ENCODE data around the gene RPA1.

Gene RPA1

GRCh38 chr17:1931844-1932579, 102.2 kb downstream of the RPA1 start:
- Histone ChIP-seq H3K79me1 (ENCODE audit: low read length) (no peaks in the 10 kb centered on the region), H3K18ac (ENCODE audit: low read length) (no peak overlapping the region), H2BK120ac (ENCODE audit: low read depth, low read length) (no peak overlapping the region), H2AK5ac (ENCODE audit: low read length) (no peak overlapping the region), H3K56ac (ENCODE audit: low read length) (peak overlapping the region; percentile 79), H3K4me3 (ENCODE audit: low read length) (no peak overlapping the region), H3K4me1 (ENCODE audit: control insufficient read depth, low read depth, low read length) (no peaks in the 10 kb centered on the region), H3K9ac (ENCODE audit: low read length) (no peak overlapping the region), H3K27me3 (ENCODE audit: insufficient read depth, low read length, poor library complexity) (no peaks in the 10 kb centered on the region), H3K4ac (ENCODE audit: low read depth, low read length) (no peak overlapping the region), H4K8ac (ENCODE audit: low read depth, low read length) (no peak overlapping the region), H2BK5ac (ENCODE audit: low read length) (no peak overlapping the region), H3K79me2 (ENCODE audit: control insufficient read depth, insufficient read depth, low read length) (no peaks in the 10 kb centered on the region), H3K23ac (ENCODE audit: low read length) (no peak overlapping the region), H3K36me3 (ENCODE audit: control insufficient read depth, insufficient read depth, low read length) (no peaks in the 10 kb centered on the region), H3K4me2 (ENCODE audit: low read length) (no peak overlapping the region), H2BK15ac (replicated peaks; ENCODE audit: low read depth) (no peak overlapping the region), H3K27ac (ENCODE audit: low read depth, low read length) (peak overlapping the region; percentile 9), H4K5ac (ENCODE audit: low read length) (no peak overlapping the region)
- peak; percentile 69 for DNase-seq
- WGBS (ENCODE audit: extremely low coverage, insufficient coverage, low lambda C conversion rate) = no CpG with 5 or more reads among the region's 27 CpGs

- Histone ChIP-seq H3K79me1 (ENCODE audit: low read length) (no peaks in the 10 kb centered on the region), H3K27me3 (ENCODE audit: insufficient read depth, low read length, poor library complexity) (no peaks in the 10 kb centered on the region), H3K23ac (ENCODE audit: low read length) (no peak overlapping the region), H4K8ac (ENCODE audit: low read depth, low read length) (no peak overlapping the region), H3K4ac (ENCODE audit: low read depth, low read length) (no peak overlapping the region), H3K4me3 (ENCODE audit: low read length) (no peak overlapping the region), H3K4me1 (ENCODE audit: control insufficient read depth, low read depth, low read length) (no peaks in the 10 kb centered on the region), H3K56ac (ENCODE audit: low read length) (no peak overlapping the region), H3K79me2 (ENCODE audit: control insufficient read depth, insufficient read depth, low read length) (no peaks in the 10 kb centered on the region), H3K18ac (ENCODE audit: low read length) (no peak overlapping the region), H3K9ac (ENCODE audit: low read length) (no peak overlapping the region), H2AK5ac (ENCODE audit: low read length) (no peak overlapping the region), H4K5ac (ENCODE audit: low read length) (no peak overlapping the region), H3K27ac (ENCODE audit: low read depth, low read length) (no peak overlapping the region), H2BK5ac (ENCODE audit: low read length) (no peak overlapping the region), H2BK15ac (replicated peaks; ENCODE audit: low read depth) (no peak overlapping the region), H3K36me3 (ENCODE audit: control insufficient read depth, insufficient read depth, low read length) (no peaks in the 10 kb centered on the region), H2BK120ac (ENCODE audit: low read depth, low read length) (no peak overlapping the region), H3K4me2 (ENCODE audit: low read length) (no peak overlapping the region)
- no peak for DNase-seq
- no CpG with 5 or more reads among the region's 27 CpGs for WGBS (ENCODE audit: extremely low coverage, insufficient coverage, low lambda C conversion rate)
These were observed 104.3 kb downstream of the RPA1 start for GRCh38 chr17:1933875-1934715.

DNA sequence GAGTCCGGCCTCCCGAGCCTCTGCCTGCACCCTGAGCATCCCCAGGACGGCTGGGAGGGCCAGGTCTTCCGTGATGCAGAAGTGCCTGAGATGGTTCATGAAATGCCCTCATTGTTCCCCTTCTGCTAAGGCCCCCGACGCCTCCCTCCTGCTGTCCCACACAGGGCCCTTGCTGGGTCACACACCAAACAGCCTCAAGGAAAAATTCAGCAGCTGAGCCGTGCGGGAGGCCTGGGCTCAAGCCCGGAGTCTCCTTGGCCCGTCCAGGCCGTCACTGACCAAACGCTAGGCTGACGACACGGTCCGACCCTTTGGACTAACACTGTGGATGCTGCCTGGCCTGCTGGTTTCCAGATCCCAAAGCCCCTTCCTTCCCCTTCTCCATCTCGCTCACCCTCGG, 105.1 kb downstream of the RPA1 start:
- H2BK120ac ChIP-seq (ENCODE audit: low read depth, low read length) = no peak overlapping the region
- H3K4me2 ChIP-seq (ENCODE audit: low read length) = no peak overlapping the region
- H2BK15ac ChIP-seq (replicated peaks; ENCODE audit: low read depth) = no peak overlapping the region
- no peak for DNase-seq
- WGBS (ENCODE audit: extremely low coverage, insufficient coverage, low lambda C conversion rate) = no CpG with 5 or more reads among the region's 17 CpGs
- no peak overlapping the region for H3K56ac ChIP-seq (ENCODE audit: low read length)
- no peaks in the 10 kb centered on the region for H3K27me3 ChIP-seq (ENCODE audit: insufficient read depth, low read length, poor library complexity)
- no peak overlapping the region for H3K9ac ChIP-seq (ENCODE audit: low read length)
- no peaks in the 10 kb centered on the region for H3K79me2 ChIP-seq (ENCODE audit: control insufficient read depth, insufficient read depth, low read length)
- H2AK5ac ChIP-seq (ENCODE audit: low read length) = no peak overlapping the region
- H3K27ac ChIP-seq (ENCODE audit: low read depth, low read length) = no peak overlapping the region
- no peak overlapping the region for H4K5ac ChIP-seq (ENCODE audit: low read length)
- H3K79me1 ChIP-seq (ENCODE audit: low read length) = no peaks in the 10 kb centered on the region
- H3K4me3 ChIP-seq (ENCODE audit: low read length) = no peak overlapping the region
- H3K23ac ChIP-seq (ENCODE audit: low read length) = no peak overlapping the region
- H3K18ac ChIP-seq (ENCODE audit: low read length) = no peak overlapping the region
- H3K4ac ChIP-seq (ENCODE audit: low read depth, low read length) = no peak overlapping the region
- no peaks in the 10 kb centered on the region for H3K4me1 ChIP-seq (ENCODE audit: control insufficient read depth, low read depth, low read length)
- no peak overlapping the region for H4K8ac ChIP-seq (ENCODE audit: low read depth, low read length)
- no peaks in the 10 kb centered on the region for H3K36me3 ChIP-seq (ENCODE audit: control insufficient read depth, insufficient read depth, low read length)
- H2BK5ac ChIP-seq (ENCODE audit: low read length) = no peak overlapping the region

- Histone ChIP-seq H3K56ac (ENCODE audit: low read length) (no peak overlapping the region), H4K5ac (ENCODE audit: low read length) (no peak overlapping the region), H3K79me2 (ENCODE audit: control insufficient read depth, insufficient read depth, low read length) (no peaks in the 10 kb centered on the region), H4K8ac (ENCODE audit: low read depth, low read length) (no peak overlapping the region), H3K4me2 (ENCODE audit: low read length) (no peak overlapping the region), H2BK5ac (ENCODE audit: low read length) (no peak overlapping the region), H3K9ac (ENCODE audit: low read length) (no peak overlapping the region), H3K23ac (ENCODE audit: low read length) (no peak overlapping the region), H3K27ac (ENCODE audit: low read depth, low read length) (no peak overlapping the region), H3K4me3 (ENCODE audit: low read length) (no peak overlapping the region), H3K4ac (ENCODE audit: low read depth, low read length) (no peak overlapping the region), H2BK15ac (replicated peaks; ENCODE audit: low read depth) (no peak overlapping the region), H2BK120ac (ENCODE audit: low read depth, low read length) (no peak overlapping the region), H3K4me1 (ENCODE audit: control insufficient read depth, low read depth, low read length) (no peaks in the 10 kb centered on the region), H3K79me1 (ENCODE audit: low read length) (no peaks in the 10 kb centered on the region), H3K27me3 (ENCODE audit: insufficient read depth, low read length, poor library complexity) (no peaks in the 10 kb centered on the region), H3K36me3 (ENCODE audit: control insufficient read depth, insufficient read depth, low read length) (no peaks in the 10 kb centered on the region), H3K18ac (ENCODE audit: low read length) (no peak overlapping the region), H2AK5ac (ENCODE audit: low read length) (no peak overlapping the region)
- no peak for DNase-seq
- WGBS (ENCODE audit: extremely low coverage, insufficient coverage, low lambda C conversion rate) = no CpG with 5 or more reads among the region's 28 CpGs
These were observed 107.0 kb downstream of the RPA1 start for GRCh38 chr17:1936766-1937165.

DNA sequence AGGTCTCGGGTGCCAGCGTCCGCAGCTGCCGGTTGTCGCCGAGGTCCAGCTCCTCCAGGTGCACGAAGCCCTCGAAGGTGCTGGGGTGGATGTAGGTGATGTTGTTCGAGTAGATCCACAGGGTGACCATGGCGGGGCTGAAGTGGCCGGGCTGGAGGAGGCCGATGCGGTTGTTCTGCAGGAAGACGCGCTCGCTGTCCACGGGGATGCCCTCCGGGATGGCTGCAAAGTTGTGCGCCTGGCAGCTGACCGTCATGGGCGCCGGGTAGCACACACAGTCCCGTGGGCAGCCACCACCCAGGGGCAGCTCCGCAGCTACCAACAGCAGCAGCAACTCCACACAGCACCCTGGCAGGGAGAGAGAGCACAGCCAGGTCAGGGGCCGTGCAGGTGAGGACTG, 107.7 kb downstream of the RPA1 start:
- Histone ChIP-seq H3K56ac (ENCODE audit: low read length) (no peak overlapping the region), H2AK5ac (ENCODE audit: low read length) (no peak overlapping the region), H3K79me1 (ENCODE audit: low read length) (no peaks in the 10 kb centered on the region), H4K5ac (ENCODE audit: low read length) (no peak overlapping the region), H4K8ac (ENCODE audit: low read depth, low read length) (no peak overlapping the region), H2BK5ac (ENCODE audit: low read length) (no peak overlapping the region), H3K23ac (ENCODE audit: low read length) (no peak overlapping the region), H3K4me2 (ENCODE audit: low read length) (no peak overlapping the region), H3K79me2 (ENCODE audit: control insufficient read depth, insufficient read depth, low read length) (no peaks in the 10 kb centered on the region), H3K27ac (ENCODE audit: low read depth, low read length) (no peak overlapping the region), H2BK120ac (ENCODE audit: low read depth, low read length) (no peak overlapping the region), H3K4ac (ENCODE audit: low read depth, low read length) (no peak overlapping the region), H3K27me3 (ENCODE audit: insufficient read depth, low read length, poor library complexity) (no peaks in the 10 kb centered on the region), H3K36me3 (ENCODE audit: control insufficient read depth, insufficient read depth, low read length) (no peaks in the 10 kb centered on the region), H3K4me3 (ENCODE audit: low read length) (no peak overlapping the region), H3K9ac (ENCODE audit: low read length) (no peak overlapping the region), H2BK15ac (replicated peaks; ENCODE audit: low read depth) (no peak overlapping the region), H3K18ac (ENCODE audit: low read length) (no peak overlapping the region), H3K4me1 (ENCODE audit: control insufficient read depth, low read depth, low read length) (no peaks in the 10 kb centered on the region)
- no peak for DNase-seq
- whole genome bisulfite sequencing (ENCODE audit: extremely low coverage, insufficient coverage, low lambda C conversion rate) = no CpG with 5 or more reads among the region's 25 CpGs
